Heart left ventricle (tissue), 16 donors: ENCODE data around the gene C2orf78. TPM values are rescaled to one million over a fixed set of nuclear protein-coding genes. Genes with fewer than 3 reads are reported as not detected.
"Not testable (repeated sequence)": the region's sequence is repeated elsewhere in the genome, so short reads cannot be mapped to it uniquely, and the experiment has no call there.

Experiments
- ATAC-seq, 4 donors: fragments of 200-7000 bp; cut with Tn5 transposase; one replicate each; pipeline ENCODE4 v1.9.1; 2020 to 2022; ENCODE audit warnings: moderate library complexity in 4 of 4, mild to moderate bottlenecking in 3 of 4, moderate number of reproducible peaks in 1 of 4
- DNase-seq, 5 donors: peaks; one replicate each; pipeline ENCODE4 v3.0.0-alpha.2; 2020
- H3K27ac ChIP-seq, 12 donors: fragments of 200-600 bp; sonication (generic) in 4 of 12; one replicate each; pipeline versions ENCODE4 v1.5.0 to v1.8.0; 2016 to 2022; ENCODE audit warnings: mild to moderate bottlenecking in 2 of 12
- H3K27me3 ChIP-seq, 9 donors: fragments of 200-600 bp; sonication (generic) in 2 of 9; one replicate each; pipeline versions ENCODE4 v1.5.1 to v1.8.0; 2016 to 2022; ENCODE audit warnings: mild to moderate bottlenecking in 3 of 9
- H3K36me3 ChIP-seq, 9 donors: fragments of 200-600 bp; sonication (generic) in 2 of 9; one replicate each; pipeline versions ENCODE4 v1.5.0 to v1.8.0; 2018 to 2022; ENCODE audit warnings: mild to moderate bottlenecking in 2 of 9
- H3K4me1 ChIP-seq, 12 donors: fragments of 200-600 bp; sonication (generic) in 4 of 12; one replicate each; pipeline versions ENCODE4 v1.5.0 to v1.8.0; 2016 to 2022; ENCODE audit warnings: mild to moderate bottlenecking in 3 of 12
- H3K4me3 ChIP-seq, 12 donors: fragments of 200-600 bp; sonication (generic) in 4 of 12; one replicate each; pipeline versions ENCODE4 v1.5.0 to v1.8.0; 2017 to 2022; ENCODE audit warnings: mild to moderate bottlenecking in 9 of 12, moderate library complexity in 4 of 12
- H3K9me3 ChIP-seq, 12 donors: fragments of 200-600 bp; sonication (generic) in 4 of 12; one replicate each; pipeline versions ENCODE4 v1.5.0 to v1.8.0; 2016 to 2022; ENCODE audit warnings: mild to moderate bottlenecking in 1 of 12
- POLR2A ChIP-seq, 2 donors: fragments of 450-650 bp; IDR thresholded peaks; one replicate each; pipeline ENCODE4 v1.6.1; 2017; ENCODE audit warnings: antibody characterized with exemption in 2 of 2, mild to moderate bottlenecking in 2 of 2, moderate library complexity in 2 of 2
- WGBS, 4 donors: extraction: QIAGEN DNeasy Blood & Tissue Kit in 2 of 4; methylation state at CpG; one replicate each; pipeline versions ENCODE4 v1.1.5 to v1.1.7; 2013 to 2018; 5-methylcytosine and 5-hydroxymethylcytosine counted together
- intact Hi-C, 10 donors: fragments of 100-400 bp; cut with DNase I; formaldehyde crosslinking; loops; one replicate each; pipeline versions ENCODE4 v1.11.1 to v1.14.2; 2022
- long read RNA-seq, 3 donors: library from polyadenylated mRNA; unstranded; transcript quantifications; one replicate each; pipeline ENCODE4 v2.0.0, GENCODE V29; 2020 to 2021
- polyA plus RNA-seq, 2 donors: library from polyadenylated mRNA; stranded (reverse); fragments of 200-250 nt; gene quantifications; one replicate each; pipeline ENCODE4 v1.2.3, GENCODE V29; 2013
- total RNA-seq, 9 donors: library from RNA; depleted of rRNA in 2 of 9; stranded (reverse); fragments of >200 nt in 2 of 9; fragmentation: NEBNext Ultra II Directional in 3 of 9; extraction: Animal tissue kit (Norgen Biotek cat#: 25700) in 3 of 9; gene quantifications; one replicate each; pipeline versions ENCODE4 v1.1.0 to v1.2.4, GENCODE V29; 2016 to 2023
- TF ChIP-seq, protein P1 (sequence below), 12 donors: fragments of 200-600 bp; sonication (generic) in 4 of 12; IDR thresholded peaks; one replicate each; pipeline versions ENCODE4 v1.5.0 to v1.8.0; 2018 to 2022; ENCODE audit warnings: antibody characterized with exemption in 12 of 12, mild to moderate bottlenecking in 5 of 12
- donor health status: ischemic (EF 13 %, LVEDD 7.1; RV severe dilation, severe dysfunction).
- donor health status: healthy with polysubstance abuse.
- donor health status: DM: no; HTN: yes; CAD: no.
- donor health status: DM: no; HTN: no; CAD: no.
- donor health status: ischemic (EF 25% LVEDD 6.9; RV normal size, moderate dysfunction).
- donor health status: ischemic (EF 25% LVEDD 5.7; RV mildly dilated, moderate dysfunction).
- donor health status: healthy.
- donor health status: DM: yes; HTN: yes; CAD: no.
- donor health status: ischemic (EF 35%, LVEDD 5.7; RV mildly dilated, moderate dysfunction).
- donor health status: nonischemic (EF 11% LVEDD 7.7; RV severe dilation, severe dysfunction).
- donor health status: DM: yes; HTN: yes; CAD: no.
- donor health status: PGD.
- donor health status: ischemic (EF 29% LVEDD 5.4; RV normal size, mild dysfunction).
- donor health status: nonischemic (EF 23%, LVEDD 6.1; RV moderate dilation, normal function).

The C2orf78 gene
- total RNA-seq (not detected), polyA plus RNA-seq (not detected)
- long read RNA-seq, donor 1, result 0 reads
- long read RNA-seq, donor 2, result 0 reads
- long read RNA-seq, donor 3, result 0 reads

GRCh38 chr2:73783883-73784282 lies at the start of gene C2orf78:
TSS of gene C2orf78 (plus strand) at chr2:73784183. CDS start at chr2:73784310, 127 bp downstream.
- 46 to 58% methylated on average over 2 to 3 of the region's 3 CpGs; no CpG with 5 or more reads in 2 of the 4 donors for WGBS, 4 donors
- DNase-seq, H3K4me1 ChIP-seq, intact Hi-C loops, H3K9me3 ChIP-seq, ATAC-seq, H3K27ac ChIP-seq, H3K4me3 ChIP-seq, H3K27me3 ChIP-seq, H3K36me3 ChIP-seq: not testable (repeated sequence)

DNA sequence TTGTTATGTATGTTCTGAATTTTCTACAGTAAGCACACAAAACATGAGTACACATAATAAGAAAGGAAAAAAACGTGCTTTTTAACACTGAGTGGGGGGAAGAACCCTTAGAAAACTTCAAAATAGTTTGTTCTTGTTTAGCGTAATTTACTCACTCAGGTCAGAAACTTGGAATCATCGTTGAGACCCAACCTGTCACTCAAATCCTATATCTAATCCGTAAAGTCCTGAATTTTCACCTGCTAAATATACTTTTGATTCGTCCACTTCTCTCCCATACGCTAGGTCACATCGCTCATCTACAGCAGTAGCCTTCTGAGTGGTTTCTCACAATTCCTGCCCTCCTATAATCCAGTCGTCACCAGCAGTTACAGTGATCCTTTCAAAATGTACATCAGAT lies 47.6 kb upstream of the C2orf78 start:
- ATAC-seq, result no peak
- no peaks in the 10 kb centered on the region for H3K27me3 ChIP-seq
- no peaks in the 10 kb centered on the region for H3K9me3 ChIP-seq
- peak overlapping the region; percentile 64 to 84 (median 72) for H3K4me3 ChIP-seq
- H3K36me3 ChIP-seq, result peaks cover 0 to 39% (median 32%) of the 10 kb centered on the region in 9 donors
- TF ChIP-seq, protein P1, sequence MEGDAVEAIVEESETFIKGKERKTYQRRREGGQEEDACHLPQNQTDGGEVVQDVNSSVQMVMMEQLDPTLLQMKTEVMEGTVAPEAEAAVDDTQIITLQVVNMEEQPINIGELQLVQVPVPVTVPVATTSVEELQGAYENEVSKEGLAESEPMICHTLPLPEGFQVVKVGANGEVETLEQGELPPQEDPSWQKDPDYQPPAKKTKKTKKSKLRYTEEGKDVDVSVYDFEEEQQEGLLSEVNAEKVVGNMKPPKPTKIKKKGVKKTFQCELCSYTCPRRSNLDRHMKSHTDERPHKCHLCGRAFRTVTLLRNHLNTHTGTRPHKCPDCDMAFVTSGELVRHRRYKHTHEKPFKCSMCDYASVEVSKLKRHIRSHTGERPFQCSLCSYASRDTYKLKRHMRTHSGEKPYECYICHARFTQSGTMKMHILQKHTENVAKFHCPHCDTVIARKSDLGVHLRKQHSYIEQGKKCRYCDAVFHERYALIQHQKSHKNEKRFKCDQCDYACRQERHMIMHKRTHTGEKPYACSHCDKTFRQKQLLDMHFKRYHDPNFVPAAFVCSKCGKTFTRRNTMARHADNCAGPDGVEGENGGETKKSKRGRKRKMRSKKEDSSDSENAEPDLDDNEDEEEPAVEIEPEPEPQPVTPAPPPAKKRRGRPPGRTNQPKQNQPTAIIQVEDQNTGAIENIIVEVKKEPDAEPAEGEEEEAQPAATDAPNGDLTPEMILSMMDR (IDR thresholded peaks at IDR 0.05), result no peak
- no peak for TF ChIP-seq POLR2A (IDR thresholded peaks at IDR 0.05)
- H3K27ac ChIP-seq, result peak overlapping the region in 10 of 12 donors; percentile 46 to 89 (median 73)
- WGBS, 4 donors, result 9 to 12% (median 11%) methylated on average over 8 of the region's 8 CpGs
- H3K4me1 ChIP-seq, result peaks cover 0 to 19% (median 14%) of the 10 kb centered on the region in 12 donors
- intact Hi-C loops, result no loop called here
- DNase-seq, result no peak

DNA sequence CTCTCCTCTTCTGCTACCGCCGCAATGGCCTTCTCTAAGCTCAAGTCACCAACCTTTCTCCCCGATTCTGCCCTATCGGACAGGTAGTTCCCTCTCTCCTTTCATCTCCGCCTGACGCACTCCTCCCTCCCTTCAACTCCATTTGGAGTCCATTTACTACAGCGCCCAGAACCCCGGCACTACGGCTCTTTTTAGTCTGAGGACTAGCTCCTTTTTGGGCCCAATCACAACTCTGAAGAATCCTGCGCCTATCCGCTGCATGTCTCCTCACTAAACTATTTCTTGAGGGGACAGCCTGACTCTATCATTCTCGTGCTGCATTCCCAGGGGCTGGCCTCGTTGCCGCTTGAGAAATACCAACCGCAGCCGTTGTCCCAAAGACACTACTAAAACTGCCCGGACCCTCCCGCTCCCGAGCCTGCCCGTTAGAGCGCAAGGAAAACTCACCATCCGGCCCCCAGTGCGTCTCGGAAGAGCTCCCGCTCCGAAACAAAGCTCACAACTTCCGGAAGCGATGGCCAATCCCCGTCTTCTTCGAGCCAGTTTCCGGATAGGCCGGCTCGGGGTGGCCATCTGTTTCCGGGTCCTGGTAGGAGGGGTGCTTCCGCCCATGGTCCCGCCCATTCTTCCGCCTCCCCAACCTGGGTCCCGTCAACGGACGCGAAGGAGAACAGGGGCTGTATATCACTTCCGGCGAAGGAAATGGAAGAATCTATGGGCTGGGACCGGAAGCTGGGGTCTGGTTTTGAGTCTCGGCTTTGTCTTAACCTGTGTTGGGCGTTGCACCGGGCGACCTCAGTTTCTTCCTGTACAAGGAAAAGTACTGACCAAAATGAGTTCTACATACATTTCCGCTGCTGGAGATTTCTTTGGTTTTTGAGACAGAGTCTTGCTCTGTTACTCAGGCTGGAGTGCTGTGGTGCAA lies 46.9 kb upstream of the C2orf78 start, which contains the start of gene TPRKB:
Gene TPRKB, minus strand, starts transcription at position 491 of the 925 bp plus-strand sequence. CDS start 2,776 bp downstream, outside the sequence.
- Histone ChIP-seq H3K36me3 (peaks cover 0 to 39% (median 30%) of the 10 kb centered on the region in 9 donors), H3K27ac (peak within 1 kb of the TSS; percentile 46 to 89 (median 76)), H3K9me3 (no peaks in the 10 kb centered on the region), H3K4me1 (peaks cover 0 to 19% (median 14%) of the 10 kb centered on the region in 12 donors), H3K4me3 (peak within 1 kb of the TSS; percentile 64 to 84 (median 72)), H3K27me3 (no peaks in the 10 kb centered on the region)
- WGBS, 4 donors, result 1 to 2% (median 1%) methylated on average over 39 to 49 of the region's 49 CpGs
- peak; percentile 96 to 98 (median 97) for DNase-seq
- ATAC-seq, result peak; percentile 99 to 100 (median 100)
- TF ChIP-seq POLR2A (IDR thresholded peaks at IDR 0.05), result peak in 1 of 2 donors; percentile 65
- TF ChIP-seq, protein P1 (IDR thresholded peaks at IDR 0.05), result no peak
- intact Hi-C loops, result no loop called here

DNA sequence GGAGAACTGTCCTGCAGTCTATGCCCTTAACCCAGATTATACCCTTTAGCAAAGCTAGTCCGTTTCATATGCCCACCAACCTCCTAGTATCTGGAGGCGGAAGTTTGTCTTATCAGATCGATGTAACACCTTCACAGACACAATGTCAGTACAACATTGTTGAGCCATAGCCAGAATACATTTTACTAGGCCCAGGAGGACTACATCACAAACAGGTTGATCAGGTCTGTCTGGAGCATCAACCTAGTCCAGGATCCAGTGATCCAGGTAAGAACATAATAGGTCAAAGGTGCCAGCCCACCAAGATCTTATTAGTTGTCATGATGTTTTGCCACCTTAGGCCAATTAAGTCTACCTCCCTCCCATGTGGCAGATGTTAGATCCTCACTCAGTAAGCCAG lies 44.9 kb upstream of the C2orf78 start:
- Histone ChIP-seq H3K27ac (no peak overlapping the region), H3K9me3 (no peaks in the 10 kb centered on the region), H3K27me3 (no peaks in the 10 kb centered on the region), H3K4me3 (no peak overlapping the region), H3K4me1 (peaks cover 0 to 19% (median 14%) of the 10 kb centered on the region in 12 donors), H3K36me3 (peaks cover 0 to 30% (median 23%) of the 10 kb centered on the region in 9 donors)
- no peak for TF ChIP-seq POLR2A (IDR thresholded peaks at IDR 0.05)
- TF ChIP-seq, protein P1 (IDR thresholded peaks at IDR 0.05), result no peak
- DNase-seq (no peak), ATAC-seq (no peak)
- WGBS, 4 donors, result 90 to 97% (median 94%) methylated on average over 3 of the region's 3 CpGs
- intact Hi-C loops, result no loop called here
